ENCODE measurements around the gene ITGB6. TPM values are rescaled to one million over a fixed set of nuclear protein-coding genes. Genes with fewer than 3 reads are reported as not detected.

The ITGB6 gene
- total and polyA plus RNA-seq, 10 of the 15 experiments (the other 5 are each of a cell fraction or from before 2014, with no cell fraction given) = 0.04 TPM; not detected in 9

DNA sequence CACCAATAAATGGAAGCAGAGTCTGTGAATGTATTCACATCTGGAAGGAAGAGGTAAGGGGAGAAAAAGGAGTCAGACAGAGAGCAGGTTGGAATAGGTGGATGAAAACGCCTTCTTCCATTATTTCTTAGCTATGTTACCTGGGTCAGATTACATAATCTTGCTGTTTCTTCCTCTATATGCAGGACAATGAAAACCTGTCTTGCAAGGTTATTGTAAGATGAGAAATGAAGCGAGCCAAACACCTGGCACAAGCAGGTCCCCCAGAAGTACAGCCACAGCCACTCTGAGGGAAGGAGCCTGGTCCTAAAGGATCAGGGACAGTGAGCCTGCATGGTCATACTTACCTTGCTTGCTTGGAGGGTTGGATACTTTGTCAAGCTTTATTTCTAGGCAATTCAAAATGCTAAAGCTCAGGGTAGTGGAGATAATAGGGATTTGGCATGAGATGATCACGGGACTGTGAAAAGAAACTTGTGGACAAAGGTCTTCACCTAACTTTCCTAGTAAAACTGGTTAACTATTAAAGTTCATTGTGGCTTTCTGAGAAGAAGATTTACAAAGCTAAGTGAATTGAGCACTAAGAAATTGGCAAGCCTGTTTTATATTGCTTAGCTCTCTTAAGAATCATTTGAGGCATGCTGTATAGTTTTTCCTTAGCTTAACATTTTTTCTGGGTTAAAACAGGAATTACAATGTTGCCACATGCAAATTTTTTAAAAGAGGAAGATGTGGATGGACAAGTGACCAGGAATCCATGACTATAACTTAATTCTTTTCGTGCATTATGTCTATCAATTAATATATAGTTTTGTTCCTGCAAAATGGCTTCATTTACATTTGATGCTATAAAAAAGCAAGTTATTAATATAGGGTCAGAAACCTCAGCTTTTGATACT, 121.9 kb downstream of the ITGB6 start:
- SMC1A ChIA-PET (ENCODE audit: uncharacterized antibody, unreplicated experiment) = interaction anchor here (1.5 to 3.0 kb wide), 2 partner anchors 9 to 13 kb away, joined by 4 to 16 read pairs; no protein-coding TSS in a partner anchor
- Histone ChIP-seq H3K9ac (ENCODE audit: control insufficient read depth, insufficient read depth, low read length) (no peak overlapping the region), H2AFZ (ENCODE audit: control insufficient read depth, low read depth, low read length) (no peak overlapping the region), H3K79me2 (ENCODE audit: control insufficient read depth, insufficient read depth, low read length) (no peaks in the 10 kb centered on the region), H3K27me3 (replicated peaks in 1 of 2; ENCODE audit: control insufficient read depth in 2 of 2, insufficient read depth in 2 of 2, low read length in 1 of 2) (peaks cover 0 to 2% of the 10 kb centered on the region in 2 experiments; a peak in 1 of 4 replicates), H3K4me1 (ENCODE audit: control insufficient read depth, insufficient read depth, low read length) (no peaks in the 10 kb centered on the region), H3K4me2 (ENCODE audit: control insufficient read depth, insufficient read depth) (no peak overlapping the region), H3K4me3 (no peak overlapping the region), H3K9me3 (replicated peaks; ENCODE audit: control insufficient read depth, insufficient read depth, low read length) (no peaks in the 10 kb centered on the region), H3K27ac (ENCODE audit: control insufficient read depth, insufficient read depth) (no peak overlapping the region), H4K20me1 (ENCODE audit: control insufficient read depth, insufficient read depth) (peaks cover 2% of the 10 kb centered on the region; the same call in 1 of the 2 replicates), H3K36me3 (ENCODE audit: control insufficient read depth in 2 of 2, insufficient read depth in 2 of 2, low read length in 1 of 2) (no peaks in the 10 kb centered on the region)
- DNase-seq (ENCODE audit: low read depth, low spot score) = no peak
- ATAC-seq = no peak
- RAD21 ChIA-PET (ENCODE audit: unreplicated experiment) = interaction anchor here (0.9 kb wide), 1 partner anchor 11 kb away, joined by 3 read pairs; no protein-coding TSS in a partner anchor
- TF ChIP-seq ZZZ3 (IDR thresholded peaks at IDR 0.05; ENCODE audit: control insufficient read depth, insufficient read length, low read depth) (no peak), MYC (IDR thresholded peaks at IDR 0.05; ENCODE audit: insufficient read depth, insufficient read length, insufficient replicate concordance, low read length, severe bottlenecking) (no peak), IRF4 (IDR thresholded peaks at IDR 0.05; ENCODE audit: low read depth, low read length) (no peak)
- POLR2A ChIA-PET = no interaction called here
- no peak for FAIRE-seq
- CTCF ChIA-PET = interaction anchor here (0.7 to 1.1 kb wide), 5 partner anchors 12 to 960 kb away, joined by 3 to 4 read pairs (median 4); no protein-coding TSS in a partner anchor
- 0% methylated on average over 4 of the region's 4 CpGs for WGBS (ENCODE audit: insufficient coverage, insufficient replicate concordance, low lambda C conversion rate, missing lambda C conversion rate)
- no TSS peak for BruUV-seq (replicated peaks)
- in situ Hi-C loops (cut with MboI) = no loop called here
- intact Hi-C loops (cut with micrococcal nuclease; ENCODE audit: unreplicated experiment) = no loop called here

GRCh38 chr2:160076914-160077313, 123.2 kb downstream of the ITGB6 start:
- Histone ChIP-seq H3K27me3 (replicated peaks in 1 of 2; ENCODE audit: control insufficient read depth in 2 of 2, insufficient read depth in 2 of 2, low read length in 1 of 2) (peaks cover 0 to 2% of the 10 kb centered on the region in 2 experiments; a peak in 1 of 4 replicates), H3K36me3 (ENCODE audit: control insufficient read depth in 2 of 2, insufficient read depth in 2 of 2, low read length in 1 of 2) (no peaks in the 10 kb centered on the region), H4K20me1 (ENCODE audit: control insufficient read depth, insufficient read depth) (peaks cover 2% of the 10 kb centered on the region; the same call in 1 of the 2 replicates), H3K27ac (ENCODE audit: control insufficient read depth, insufficient read depth) (no peak overlapping the region), H3K4me3 (no peak overlapping the region), H2AFZ (ENCODE audit: control insufficient read depth, low read depth, low read length) (no peak overlapping the region), H3K9me3 (replicated peaks; ENCODE audit: control insufficient read depth, insufficient read depth, low read length) (no peaks in the 10 kb centered on the region), H3K4me2 (ENCODE audit: control insufficient read depth, insufficient read depth) (no peak overlapping the region), H3K4me1 (ENCODE audit: control insufficient read depth, insufficient read depth, low read length) (no peaks in the 10 kb centered on the region), H3K79me2 (ENCODE audit: control insufficient read depth, insufficient read depth, low read length) (no peaks in the 10 kb centered on the region), H3K9ac (ENCODE audit: control insufficient read depth, insufficient read depth, low read length) (no peak overlapping the region)
- BruUV-seq (replicated peaks) = no TSS peak
- ATAC-seq (no peak; the same call in 2 of the 3 replicates), DNase-seq (ENCODE audit: low read depth, low spot score) (no peak), FAIRE-seq (no peak)
- 3% methylated on average over 4 of the region's 4 CpGs for WGBS (ENCODE audit: insufficient coverage, insufficient replicate concordance, low lambda C conversion rate, missing lambda C conversion rate)
- ChIA-PET SMC1A (ENCODE audit: uncharacterized antibody, unreplicated experiment) (interaction anchor here (0.9 to 3.0 kb wide), 3 partner anchors 9 to 18 kb away, joined by 3 to 16 read pairs (median 3); no protein-coding TSS in a partner anchor), RAD21 (ENCODE audit: unreplicated experiment) (no interaction called here), CTCF (interaction anchor here (0.7 to 1.9 kb wide), 5 partner anchors 14 to 33 kb away, joined by 3 to 12 read pairs (median 4); no protein-coding TSS in a partner anchor), POLR2A (no interaction called here)
- in situ Hi-C loops (cut with MboI) = no loop called here
- intact Hi-C loops (cut with micrococcal nuclease; ENCODE audit: unreplicated experiment) = no loop called here
- TF ChIP-seq RCOR1 (conservative IDR thresholded peaks at IDR 0.05; ENCODE audit: low read depth, low read length) = no peak
- TF ChIP-seq, protein P1, sequence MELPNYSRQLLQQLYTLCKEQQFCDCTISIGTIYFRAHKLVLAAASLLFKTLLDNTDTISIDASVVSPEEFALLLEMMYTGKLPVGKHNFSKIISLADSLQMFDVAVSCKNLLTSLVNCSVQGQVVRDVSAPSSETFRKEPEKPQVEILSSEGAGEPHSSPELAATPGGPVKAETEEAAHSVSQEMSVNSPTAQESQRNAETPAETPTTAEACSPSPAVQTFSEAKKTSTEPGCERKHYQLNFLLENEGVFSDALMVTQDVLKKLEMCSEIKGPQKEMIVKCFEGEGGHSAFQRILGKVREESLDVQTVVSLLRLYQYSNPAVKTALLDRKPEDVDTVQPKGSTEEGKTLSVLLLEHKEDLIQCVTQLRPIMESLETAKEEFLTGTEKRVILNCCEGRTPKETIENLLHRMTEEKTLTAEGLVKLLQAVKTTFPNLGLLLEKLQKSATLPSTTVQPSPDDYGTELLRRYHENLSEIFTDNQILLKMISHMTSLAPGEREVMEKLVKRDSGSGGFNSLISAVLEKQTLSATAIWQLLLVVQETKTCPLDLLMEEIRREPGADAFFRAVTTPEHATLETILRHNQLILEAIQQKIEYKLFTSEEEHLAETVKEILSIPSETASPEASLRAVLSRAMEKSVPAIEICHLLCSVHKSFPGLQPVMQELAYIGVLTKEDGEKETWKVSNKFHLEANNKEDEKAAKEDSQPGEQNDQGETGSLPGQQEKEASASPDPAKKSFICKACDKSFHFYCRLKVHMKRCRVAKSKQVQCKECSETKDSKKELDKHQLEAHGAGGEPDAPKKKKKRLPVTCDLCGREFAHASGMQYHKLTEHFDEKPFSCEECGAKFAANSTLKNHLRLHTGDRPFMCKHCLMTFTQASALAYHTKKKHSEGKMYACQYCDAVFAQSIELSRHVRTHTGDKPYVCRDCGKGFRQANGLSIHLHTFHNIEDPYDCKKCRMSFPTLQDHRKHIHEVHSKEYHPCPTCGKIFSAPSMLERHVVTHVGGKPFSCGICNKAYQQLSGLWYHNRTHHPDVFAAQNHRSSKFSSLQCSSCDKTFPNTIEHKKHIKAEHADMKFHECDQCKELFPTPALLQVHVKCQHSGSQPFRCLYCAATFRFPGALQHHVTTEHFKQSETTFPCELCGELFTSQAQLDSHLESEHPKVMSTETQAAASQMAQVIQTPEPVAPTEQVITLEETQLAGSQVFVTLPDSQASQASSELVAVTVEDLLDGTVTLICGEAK (IDR thresholded peaks at IDR 0.05; ENCODE audit: borderline replicate concordance) = no peak

All from GM12878 (cell line).